NB4 (cell line): ENCODE results near the gene ASXL1.

Experiments used
- CTCF ChIP-seq: IDR thresholded peaks from one replicate; pipeline ENCODE4 v1.5.1; 2012; ENCODE audit warnings: low read depth, low read length
- MYC ChIP-seq: IDR thresholded peaks from 2 replicates; pipeline ENCODE4 v1.6.1; 2011; ENCODE audit warnings: low read depth, low read length
- POLR2A ChIP-seq: IDR thresholded peaks from 2 replicates; pipeline ENCODE4 v1.6.1; 2011; ENCODE audit warnings: mild to moderate bottlenecking; ENCODE audit not compliant: insufficient read length; ENCODE audit errors: extremely low read depth

- TF ChIP-seq CTCF, result no peak
- no peak for TF ChIP-seq POLR2A
- TF ChIP-seq MYC, result no peak
Measured at GRCh38 chr20:32442630-32443373, 84.7 kb downstream of the ASXL1 start.
